HepG2 (cell line): ENCODE data around the gene EXOSC9. TPM values are rescaled to one million over a fixed set of nuclear protein-coding genes. Genes with fewer than 3 reads are reported as not detected.

Experiments used
- BCLAF1 ChIP-seq: fragments of 450-650 bp; IDR thresholded peaks from 2 replicates; pipeline ENCODE4 v1.6.1; 2017; ENCODE audit warnings: mild to moderate bottlenecking
- BORCS8-MEF2B ChIP-seq: sonication (generic); formaldehyde crosslinking; IDR thresholded peaks from 2 replicates; pipeline ENCODE4 v1.8.0; 2022; ENCODE audit warnings: mild to moderate bottlenecking, missing genetic modification reagents
- FOXK1 ChIP-seq: sonication (generic); formaldehyde crosslinking; IDR thresholded peaks from 2 replicates; pipeline ENCODE4 v1.4.0; 2020; ENCODE audit warnings: low read depth, missing genetic modification reagents, borderline replicate concordance
- GMEB1 ChIP-seq: sonication (generic); formaldehyde crosslinking; IDR thresholded peaks from 2 replicates; pipeline ENCODE4 v1.5.1; 2020; ENCODE audit warnings: missing genetic modification reagents, mild to moderate bottlenecking, borderline replicate concordance
- HOXA9 ChIP-seq: sonication (generic); formaldehyde crosslinking; IDR thresholded peaks from 2 replicates; pipeline ENCODE4 v1.8.1; 2022; ENCODE audit warnings: missing genetic modification reagents, mild to moderate bottlenecking, moderate library complexity, borderline replicate concordance
- IRX3 ChIP-seq: sonication (generic); formaldehyde crosslinking; IDR thresholded peaks from 2 replicates; pipeline ENCODE4 v1.8.1; 2023; ENCODE audit warnings: mild to moderate bottlenecking, low read depth, missing genetic modification reagents, borderline replicate concordance
- ISX ChIP-seq: sonication (generic); formaldehyde crosslinking; conservative IDR thresholded peaks from 2 replicates; pipeline ENCODE4 v1.5.0; 2020; ENCODE audit warnings: missing genetic modification reagents
- MTF2 ChIP-seq: sonication (generic); formaldehyde crosslinking; IDR thresholded peaks from 2 replicates; pipeline ENCODE4 v1.5.0; 2020; ENCODE audit warnings: missing genetic modification reagents, borderline replicate concordance
- PHF8 ChIP-seq: sonication (generic); formaldehyde crosslinking; IDR thresholded peaks from 2 replicates; pipeline ENCODE4 v1.5.0; 2020; ENCODE audit warnings: missing genetic modification reagents
- PLRG1 ChIP-seq: fragments of 450-650 bp; conservative IDR thresholded peaks from 2 replicates; pipeline ENCODE4 v1.6.1; 2016
- TFDP2 ChIP-seq: sonication (generic); formaldehyde crosslinking; IDR thresholded peaks from 2 replicates; pipeline ENCODE4 v1.4.0; 2020; ENCODE audit warnings: missing genetic modification reagents
- U2AF2 ChIP-seq: fragments of 200-400 bp; formaldehyde crosslinking; IDR thresholded peaks from 2 replicates; pipeline ENCODE4 v1.6.1; 2017; ENCODE audit warnings: low read depth, mild to moderate bottlenecking, low read length
- ZNF253 ChIP-seq: sonication (generic); formaldehyde crosslinking; IDR thresholded peaks from 2 replicates; pipeline ENCODE4 v1.8.0; 2022; ENCODE audit warnings: mild to moderate bottlenecking, missing genetic modification reagents, borderline replicate concordance
- ZNF34 ChIP-seq: sonication (generic); formaldehyde crosslinking; IDR thresholded peaks from 2 replicates; pipeline ENCODE4 v1.4.0; 2020; ENCODE audit warnings: mild to moderate bottlenecking, missing genetic modification reagents, borderline replicate concordance
- ZNF562 ChIP-seq: sonication (generic); formaldehyde crosslinking; IDR thresholded peaks from 2 replicates; pipeline ENCODE4 v1.8.0; 2022; ENCODE audit warnings: missing genetic modification reagents, borderline replicate concordance
- ZNF567 ChIP-seq: sonication (generic); formaldehyde crosslinking; IDR thresholded peaks from 2 replicates; pipeline ENCODE4 v1.8.1; 2023; ENCODE audit warnings: mild to moderate bottlenecking, missing genetic modification reagents, borderline replicate concordance
- ZNF574 ChIP-seq: sonication (generic); formaldehyde crosslinking; IDR thresholded peaks from 2 replicates; pipeline ENCODE4 v1.4.0; 2020; ENCODE audit warnings: missing genetic modification reagents
- ZNF619 ChIP-seq: sonication (generic); formaldehyde crosslinking; IDR thresholded peaks from 2 replicates; pipeline ENCODE4 v1.4.0; 2020; ENCODE audit warnings: mild to moderate bottlenecking, missing genetic modification reagents
- ZNF724P ChIP-seq: sonication (generic); formaldehyde crosslinking; IDR thresholded peaks from 2 replicates; pipeline ENCODE4 v1.8.0; 2022; ENCODE audit warnings: missing genetic modification reagents, borderline replicate concordance
- ZNF878 ChIP-seq: sonication (generic); formaldehyde crosslinking; IDR thresholded peaks from 2 replicates; pipeline ENCODE4 v1.8.1; 2023; ENCODE audit warnings: mild to moderate bottlenecking, missing genetic modification reagents, moderate library complexity
- ZNF879 ChIP-seq: sonication (generic); formaldehyde crosslinking; IDR thresholded peaks from 2 replicates; pipeline ENCODE4 v1.8.1; 2023; ENCODE audit warnings: missing genetic modification reagents
- polyA plus RNA-seq, 8 experiments: library from polyadenylated mRNA; depleted of rRNA in 3 of 8; stranded (reverse) in 7 of 8; unstranded in 1 of 8; fragments of >200 nt; fragmentation: Illumina TruSeq in 4 of 8; extraction: Trizol in 4 of 8; gene quantifications; 2 replicates each; pipeline versions ENCODE4 v1.2.1 to v1.2.3, GENCODE V29; 2011 to 2016; ENCODE audit warnings: low read depth in 4 of 8, missing spikeins in 1 of 8, mixed read lengths in 1 of 8; ENCODE audit not compliant: insufficient read depth in 1 of 8
- total RNA-seq, 5 experiments: library from RNA; depleted of rRNA; stranded (reverse); fragments of >200 nt; fragmentation: Illumina TruSeq; extraction: Trizol; gene quantifications; 2 replicates each; pipeline ENCODE4 v1.2.3, GENCODE V29; 2016; ENCODE audit warnings: low read depth in 1 of 5

EXOSC9 gene
- total and polyA plus RNA-seq, 2 of the 13 experiments (the other 11 are each of a cell fraction or from before 2014, with no cell fraction given) = 26.0 to 48.0 TPM

- TF ChIP-seq BCLAF1 = no peak
- no peak for TF ChIP-seq ZNF567 (CRISPR knock-in tag)
- TF ChIP-seq ISX = 0 out of 2 replicates have a peak, but pooled peaks have one; percentile 48
- TF ChIP-seq PHF8 (CRISPR knock-in tag) = peak; percentile 92
- TF ChIP-seq PLRG1 = no peak
- no peak for TF ChIP-seq ZNF34 (CRISPR knock-in tag)
- peak; percentile 85; the same call in 1 of the 2 replicates for TF ChIP-seq ZNF619
- peak; percentile 35; the same call in 1 of the 2 replicates for TF ChIP-seq ZNF724P (CRISPR knock-in tag)
- TF ChIP-seq ZNF253 (CRISPR knock-in tag) = no peak
- peak; percentile 88 for TF ChIP-seq ZNF574 (CRISPR knock-in tag)
- TF ChIP-seq ZNF562 = no peak
- peak; percentile 98 for TF ChIP-seq TFDP2 (CRISPR knock-in tag)
- TF ChIP-seq HOXA9 (CRISPR knock-in tag) = peak; percentile 60; the same call in 1 of the 2 replicates
- TF ChIP-seq BORCS8-MEF2B (CRISPR knock-in tag) = peak; percentile 81
- TF ChIP-seq MTF2 (CRISPR knock-in tag) = no peak
- TF ChIP-seq GMEB1 (CRISPR knock-in tag) = peak; percentile 86
- TF ChIP-seq ZNF879 (CRISPR knock-in tag) = no peak
- TF ChIP-seq FOXK1 (CRISPR knock-in tag) = peak; percentile 85; the same call in 1 of the 2 replicates
- no peak for TF ChIP-seq U2AF2
- TF ChIP-seq ZNF878 (CRISPR knock-in tag) = no peak
- TF ChIP-seq IRX3 = no peak; the same call in 1 of the 2 replicates
Measured at GRCh38 chr4:121800961-121801714, at the start of gene EXOSC9 (continued).
